Astrocyte of the spinal cord (primary cell): ENCODE results near the gene PTCRA.

Experiments
- DNase-seq: peaks from one replicate; pipeline ENCODE4 v3.0.0; 2011; ENCODE audit warnings: low read depth, low spot score
- H3K4me3 ChIP-seq: 2 replicates; pipeline ENCODE4 v1.5.1; 2011; ENCODE audit warnings: low read depth, mild to moderate bottlenecking, low read length, moderate library complexity
- CTCF ChIP-seq: IDR thresholded peaks from 2 replicates; pipeline ENCODE4 v1.5.1; 2012; ENCODE audit warnings: low read depth, mild to moderate bottlenecking, low read length, inconsistent platforms
- in situ Hi-C: cut with HindIII; loops from 2 replicates; pipeline ENCODE4 v1.10.0; 2017; ENCODE audit warnings: low sequenced_read_pairs

The PTCRA gene

GRCh38 chr6:42962096-42962495, 46.2 kb downstream of the PTCRA start:
- no peak overlapping the region for H3K4me3 ChIP-seq
- TF ChIP-seq CTCF: no peak
- in situ Hi-C loops: no loop called here
- no peak for DNase-seq

- no peak for DNase-seq
- TF ChIP-seq CTCF: no peak
- in situ Hi-C loops: no loop called here
- H3K4me3 ChIP-seq: no peak overlapping the region
Measured at GRCh38 chr6:42962502-42963178, 46.8 kb downstream of the PTCRA start.

- H3K4me3 ChIP-seq: no peak overlapping the region
- TF ChIP-seq CTCF: no peak
- in situ Hi-C loops: no loop called here
- DNase-seq: no peak
Measured at GRCh38 chr6:42963179-42963854, 47.5 kb downstream of the PTCRA start.

GRCh38 chr6:42963855-42964605, 48.2 kb downstream of the PTCRA start:
- DNase-seq: peak; percentile 35
- in situ Hi-C loops: no loop called here

GRCh38 chr6:42966571-42966970, 50.7 kb downstream of the PTCRA start:
- in situ Hi-C loops: no loop called here
- H3K4me3 ChIP-seq: no peak overlapping the region
- DNase-seq: no peak
- no peak for TF ChIP-seq CTCF

More at GRCh38 chr6:42963855-42964605, 48.2 kb downstream of the PTCRA start:
- peak; percentile 31 for TF ChIP-seq CTCF
- no peak overlapping the region for H3K4me3 ChIP-seq

GRCh38 chr6:42967228-42967627, 51.4 kb downstream of the PTCRA start:
- in situ Hi-C loops: no loop called here
- no peak for DNase-seq
- no peak for TF ChIP-seq CTCF
- H3K4me3 ChIP-seq: no peak overlapping the region
